NT2/D1 (cell line): ENCODE measurements around the gene FAM78B.

Source experiments
- DNase-seq: peaks from one replicate; pipeline ENCODE4 v3.0.0-alpha.2; 2011; ENCODE audit warnings: low read depth, low spot score
- H3K27me3 ChIP-seq: 2 replicates; pipeline ENCODE4 v1.6.0; 2011; ENCODE audit warnings: mild to moderate bottlenecking; ENCODE audit not compliant: insufficient read length, insufficient read depth
- H3K36me3 ChIP-seq: 2 replicates; pipeline ENCODE4 v1.6.1; 2011; ENCODE audit warnings: mild to moderate bottlenecking, low read length, mixed read lengths; ENCODE audit not compliant: insufficient read depth, insufficient read length
- H3K4me1 ChIP-seq: 2 replicates; pipeline ENCODE4 v1.5.1; 2011; ENCODE audit not compliant: insufficient read depth, insufficient read length
- H3K4me3 ChIP-seq: 2 replicates; pipeline ENCODE4 v1.5.1; 2011; ENCODE audit warnings: low read depth; ENCODE audit not compliant: insufficient read length
- H3K9ac ChIP-seq: 2 replicates; pipeline ENCODE4 v1.6.0; 2011; ENCODE audit warnings: low read depth; ENCODE audit not compliant: insufficient read length
- H3K9me3 ChIP-seq: 2 replicates; pipeline ENCODE4 v1.5.1; 2011; ENCODE audit warnings: mild to moderate bottlenecking, low read length; ENCODE audit not compliant: insufficient read depth
- SUZ12 ChIP-seq: IDR thresholded peaks from 2 replicates; pipeline ENCODE4 v1.6.1; 2011; ENCODE audit not compliant: insufficient read length, insufficient read depth; ENCODE audit errors: extremely low read depth
- YY1 ChIP-seq: IDR thresholded peaks from 2 replicates; pipeline ENCODE4 v1.6.1; 2011; ENCODE audit not compliant: insufficient read length, insufficient read depth
- ZNF274 ChIP-seq: IDR thresholded peaks from 2 replicates; pipeline ENCODE4 v1.6.1; 2011; ENCODE audit warnings: mild to moderate bottlenecking, low read depth, low read length

Gene FAM78B

GRCh38 chr1:166064313-166064926 is 102.4 kb downstream of the FAM78B start:
- Histone ChIP-seq H3K4me3 (no peak overlapping the region), H3K9ac (no peak overlapping the region), H3K4me1 (no peaks in the 10 kb centered on the region), H3K36me3 (no peaks in the 10 kb centered on the region), H3K9me3 (no peaks in the 10 kb centered on the region), H3K27me3 (no peaks in the 10 kb centered on the region)
- no peak for DNase-seq
- TF ChIP-seq YY1 = no peak
- TF ChIP-seq ZNF274 = no peak
- no peak for TF ChIP-seq SUZ12

GRCh38 chr1:166063701-166064100 is 103.1 kb downstream of the FAM78B start:
- TF ChIP-seq YY1 = no peak
- TF ChIP-seq ZNF274 = no peak
- no peaks in the 10 kb centered on the region for H3K27me3 ChIP-seq

DNA sequence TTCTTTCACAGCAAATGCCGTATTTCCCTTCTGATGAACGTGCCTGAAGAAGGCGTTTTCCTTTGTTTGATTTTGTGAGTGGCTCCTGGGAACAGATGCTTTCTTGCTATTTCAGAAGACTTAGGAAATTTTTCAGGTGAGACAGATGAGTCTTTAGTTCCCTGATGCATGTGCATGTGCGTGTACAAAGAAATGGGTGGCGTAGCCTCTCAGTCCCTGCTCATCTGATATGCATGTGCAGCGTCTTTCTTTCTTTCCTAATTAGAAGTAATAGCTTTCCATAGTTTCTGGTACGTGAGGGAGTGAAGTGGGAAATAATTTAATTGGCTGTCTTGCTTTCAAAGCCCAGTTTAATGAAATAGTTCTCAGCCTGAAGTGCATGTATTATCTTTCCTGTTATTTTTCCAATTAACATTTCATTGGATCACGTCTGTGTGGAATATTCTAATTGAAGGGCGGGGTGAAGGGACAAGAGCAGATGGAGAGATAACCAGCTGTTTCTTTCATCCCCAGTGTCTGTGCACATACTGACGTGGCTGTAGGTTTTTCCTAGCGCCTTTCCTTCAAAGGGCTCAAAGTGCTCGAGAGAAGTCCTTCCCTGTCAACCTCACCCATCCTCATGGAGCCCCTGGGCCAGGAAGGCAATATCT is 104.3 kb downstream of the FAM78B start:
- no peak for DNase-seq
- Histone ChIP-seq H3K9ac (no peak overlapping the region), H3K27me3 (no peaks in the 10 kb centered on the region), H3K4me3 (no peak overlapping the region), H3K4me1 (no peaks in the 10 kb centered on the region), H3K36me3 (no peaks in the 10 kb centered on the region), H3K9me3 (no peaks in the 10 kb centered on the region)
- TF ChIP-seq SUZ12 (no peak), ZNF274 (no peak), YY1 (no peak)

More at GRCh38 chr1:166063701-166064100, 103.1 kb downstream of the FAM78B start:
- DNase-seq = no peak
- Histone ChIP-seq H3K36me3 (no peaks in the 10 kb centered on the region), H3K9ac (no peak overlapping the region), H3K4me1 (no peaks in the 10 kb centered on the region), H3K4me3 (no peak overlapping the region), H3K9me3 (no peaks in the 10 kb centered on the region)

DNA sequence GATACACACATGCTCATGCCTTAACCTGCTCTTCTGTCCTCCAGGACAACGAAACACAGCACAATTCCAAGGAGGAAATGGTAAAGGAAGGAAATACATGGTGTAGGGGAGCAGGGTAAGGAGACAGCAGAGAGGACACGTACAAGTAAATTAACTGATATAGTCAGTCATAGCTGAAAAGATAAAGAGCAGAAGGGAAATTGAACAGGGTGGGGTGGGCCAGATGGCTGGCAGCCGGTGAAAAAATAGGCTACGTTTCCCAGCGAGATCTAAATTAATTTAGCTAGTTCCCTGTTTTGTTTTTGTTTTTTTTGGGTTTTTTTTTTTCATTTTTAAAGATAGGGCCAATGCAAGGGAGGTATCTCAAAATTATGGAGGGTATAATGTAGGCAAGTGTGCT is 109.2 kb downstream of the FAM78B start:
- Histone ChIP-seq H3K9ac (no peak overlapping the region), H3K36me3 (no peaks in the 10 kb centered on the region), H3K9me3 (no peaks in the 10 kb centered on the region), H3K27me3 (no peaks in the 10 kb centered on the region), H3K4me3 (no peak overlapping the region), H3K4me1 (no peaks in the 10 kb centered on the region)
- TF ChIP-seq YY1 (no peak), SUZ12 (no peak), ZNF274 (no peak)
- DNase-seq = no peak

DNA sequence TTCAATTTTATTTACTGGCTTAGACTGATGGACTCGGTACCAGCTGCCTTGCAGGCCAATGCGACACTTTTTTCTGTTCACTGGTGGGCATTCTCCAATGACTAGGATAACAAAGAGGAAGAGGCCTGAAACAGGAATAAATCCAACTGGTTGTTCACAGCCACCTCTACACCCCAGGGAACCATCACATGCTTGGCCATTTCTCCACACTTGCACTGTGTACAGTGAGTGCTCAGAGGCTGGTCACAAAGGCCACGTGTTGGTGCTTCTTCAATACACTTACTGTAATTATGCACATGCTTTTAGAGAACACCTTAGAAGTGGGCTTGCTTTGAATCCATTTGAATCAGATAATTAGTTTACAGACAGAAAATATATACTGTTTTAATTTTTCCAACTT is 113.4 kb downstream of the FAM78B start:
- Histone ChIP-seq H3K4me3 (no peak overlapping the region), H3K9ac (no peak overlapping the region), H3K4me1 (no peaks in the 10 kb centered on the region), H3K9me3 (no peaks in the 10 kb centered on the region), H3K27me3 (no peaks in the 10 kb centered on the region), H3K36me3 (no peaks in the 10 kb centered on the region)
- DNase-seq = no peak
- no peak for TF ChIP-seq ZNF274
- no peak for TF ChIP-seq SUZ12
- TF ChIP-seq YY1 = no peak

- Histone ChIP-seq H3K27me3 (no peaks in the 10 kb centered on the region), H3K4me1 (no peaks in the 10 kb centered on the region), H3K36me3 (no peaks in the 10 kb centered on the region), H3K9ac (no peak overlapping the region), H3K9me3 (no peaks in the 10 kb centered on the region), H3K4me3 (no peak overlapping the region)
- DNase-seq = no peak
- TF ChIP-seq YY1 (no peak), SUZ12 (no peak), ZNF274 (no peak)
These were observed 126.4 kb downstream of the FAM78B start for GRCh38 chr1:166040202-166040997.

DNA sequence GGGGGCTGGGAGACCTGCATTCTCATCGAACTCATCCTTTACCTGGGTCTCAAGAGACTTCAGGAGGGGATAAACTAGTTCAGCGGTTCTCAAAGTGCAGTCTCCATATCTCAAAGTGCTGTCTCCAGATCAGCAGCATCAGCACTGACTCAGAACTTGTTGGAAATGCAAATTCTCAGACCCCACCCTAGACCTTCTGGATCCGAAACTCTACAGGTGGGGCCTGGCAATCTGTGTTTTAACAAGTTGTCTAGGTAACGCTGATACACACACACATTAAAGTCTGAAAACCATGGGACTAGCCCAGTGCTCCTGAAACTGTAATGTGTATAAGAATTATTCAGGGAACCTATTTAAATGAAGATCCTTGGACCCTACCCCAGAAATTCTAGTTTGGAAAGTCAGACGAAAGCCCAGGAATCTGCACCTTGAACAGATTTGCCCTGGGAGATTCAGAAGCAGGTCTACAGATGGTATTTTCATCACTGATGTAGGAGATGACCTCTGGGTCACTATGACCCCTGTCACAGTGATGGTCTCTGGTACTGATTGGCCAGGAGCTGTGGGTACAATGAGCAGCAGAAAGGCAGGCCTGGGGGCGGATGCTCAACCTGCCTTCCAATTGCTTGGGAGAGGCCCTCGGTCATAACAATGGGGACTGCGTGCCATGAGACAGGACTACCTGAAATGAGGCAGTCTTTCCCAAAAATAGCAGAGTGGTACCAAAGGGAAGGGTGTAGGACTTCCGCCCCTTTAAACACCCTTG is 127.2 kb downstream of the FAM78B start:
- TF ChIP-seq YY1 = no peak
- Histone ChIP-seq H3K4me3 (no peak overlapping the region), H3K9ac (no peak overlapping the region), H3K9me3 (no peaks in the 10 kb centered on the region), H3K4me1 (no peaks in the 10 kb centered on the region), H3K36me3 (no peaks in the 10 kb centered on the region), H3K27me3 (no peaks in the 10 kb centered on the region)
- no peak for DNase-seq
